ENCODE measurements around the gene ST7L.

DNA sequence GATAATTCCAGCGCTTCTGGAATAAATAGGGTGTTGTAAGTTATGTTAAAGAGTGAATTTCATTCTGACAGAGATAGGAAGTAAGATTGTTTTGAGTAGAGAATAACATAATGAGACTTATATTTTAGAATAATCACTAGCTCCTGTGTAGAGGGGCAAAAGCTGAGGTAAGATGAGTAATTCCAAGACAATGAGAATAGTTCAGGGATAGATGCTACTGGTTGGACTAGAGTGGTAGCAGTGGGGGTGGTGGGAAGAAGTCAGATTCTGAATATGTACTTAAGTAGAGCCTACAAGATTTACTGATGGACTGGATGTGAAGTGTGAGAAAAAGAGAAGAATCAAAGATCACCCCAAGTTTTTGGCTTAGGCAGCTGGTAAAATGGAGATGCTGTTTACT, 32.3 kb upstream of the ST7L start:
- TF ChIP-seq CTCF (conservative IDR thresholded peaks at IDR 0.05; ENCODE audit: low read depth, low read length) (no peak), RAD21 (IDR thresholded peaks at IDR 0.05; ENCODE audit: low read length) (no peak), MXI1 (IDR thresholded peaks at IDR 0.05; ENCODE audit: borderline replicate concordance, low read depth, low read length) (no peak), POLR2A (IDR thresholded peaks at IDR 0.05; ENCODE audit: low read depth, low read length) (no peak), RFX5 (IDR thresholded peaks at IDR 0.05; ENCODE audit: low read depth, low read length) (no peak), MAFK (IDR thresholded peaks at IDR 0.05; ENCODE audit: low read depth, low read length) (no peak), RCOR1 (IDR thresholded peaks at IDR 0.05; ENCODE audit: insufficient replicate concordance, low read length) (no peak), NFE2L2 (IDR thresholded peaks at IDR 0.05; ENCODE audit: low read depth, low read length) (no peak), CHD1 (IDR thresholded peaks at IDR 0.05; ENCODE audit: low read depth, low read length) (no peak), CEBPB (IDR thresholded peaks at IDR 0.05; ENCODE audit: low read depth, low read length) (no peak), FOS (IDR thresholded peaks at IDR 0.05; ENCODE audit: low read depth, low read length) (no peak)
- TF ChIP-seq, protein P1, sequence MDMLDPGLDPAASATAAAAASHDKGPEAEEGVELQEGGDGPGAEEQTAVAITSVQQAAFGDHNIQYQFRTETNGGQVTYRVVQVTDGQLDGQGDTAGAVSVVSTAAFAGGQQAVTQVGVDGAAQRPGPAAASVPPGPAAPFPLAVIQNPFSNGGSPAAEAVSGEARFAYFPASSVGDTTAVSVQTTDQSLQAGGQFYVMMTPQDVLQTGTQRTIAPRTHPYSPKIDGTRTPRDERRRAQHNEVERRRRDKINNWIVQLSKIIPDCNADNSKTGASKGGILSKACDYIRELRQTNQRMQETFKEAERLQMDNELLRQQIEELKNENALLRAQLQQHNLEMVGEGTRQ (IDR thresholded peaks at IDR 0.05; ENCODE audit: low read depth, low read length), result no peak
- TF ChIP-seq, protein P2, sequence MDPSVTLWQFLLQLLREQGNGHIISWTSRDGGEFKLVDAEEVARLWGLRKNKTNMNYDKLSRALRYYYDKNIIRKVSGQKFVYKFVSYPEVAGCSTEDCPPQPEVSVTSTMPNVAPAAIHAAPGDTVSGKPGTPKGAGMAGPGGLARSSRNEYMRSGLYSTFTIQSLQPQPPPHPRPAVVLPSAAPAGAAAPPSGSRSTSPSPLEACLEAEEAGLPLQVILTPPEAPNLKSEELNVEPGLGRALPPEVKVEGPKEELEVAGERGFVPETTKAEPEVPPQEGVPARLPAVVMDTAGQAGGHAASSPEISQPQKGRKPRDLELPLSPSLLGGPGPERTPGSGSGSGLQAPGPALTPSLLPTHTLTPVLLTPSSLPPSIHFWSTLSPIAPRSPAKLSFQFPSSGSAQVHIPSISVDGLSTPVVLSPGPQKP (IDR thresholded peaks at IDR 0.05; ENCODE audit: borderline replicate concordance, low read depth, low read length), result no peak

Data from IMR-90 (cell line).